GDM1 (cell line): ENCODE results near the gene SPIN3.
"Not testable (repeated sequence)": the region's sequence is repeated elsewhere in the genome, so short reads cannot be mapped to it uniquely, and the experiment has no call there.

Experiments
- DNase-seq: peaks from one replicate; lab custom pipeline; 2025; lab: John Stamatoyannopoulos, UW

The SPIN3 gene

GRCh38 chrX:56995271-56995994 is at the start of gene SPIN3:
Gene SPIN3, minus strand, starts transcription at chrX:56995541. Its CDS starts 594 bp downstream, at chrX:56994947.
- DNase-seq, result no peak

GRCh38 chrX:57044245-57044644 is 48.9 kb upstream of the SPIN3 start:
- DNase-seq, result no peak

GRCh38 chrX:57037265-57037664 is 41.9 kb upstream of the SPIN3 start:
- DNase-seq, result not testable (repeated sequence)

GRCh38 chrX:56994375-56995270 is 718 bp downstream of the SPIN3 start:
- no peak for DNase-seq

GRCh38 chrX:56987741-56988140 is 7.6 kb downstream of the SPIN3 start:
- no peak for DNase-seq

- DNase-seq, result no peak
Measured at GRCh38 chrX:56986138-56986537, 9.2 kb downstream of the SPIN3 start.

- peak; percentile 12 for DNase-seq
Measured at GRCh38 chrX:56978172-56978571, 17.2 kb downstream of the SPIN3 start.

GRCh38 chrX:56975611-56976010 is 19.7 kb downstream of the SPIN3 start:
- DNase-seq, result no peak

GRCh38 chrX:56974408-56974807 is 20.9 kb downstream of the SPIN3 start:
- DNase-seq, result no peak

GRCh38 chrX:56969559-56969958 is 25.8 kb downstream of the SPIN3 start:
- no peak for DNase-seq

- no peak for DNase-seq
Measured at GRCh38 chrX:56968980-56969379, 26.4 kb downstream of the SPIN3 start.

- DNase-seq, result no peak
Measured at GRCh38 chrX:56963377-56963776, 32.0 kb downstream of the SPIN3 start.

- DNase-seq, result no peak
Measured at GRCh38 chrX:56947699-56948098, 47.6 kb downstream of the SPIN3 start.

- not testable (repeated sequence) for DNase-seq
Measured at GRCh38 chrX:56946201-56946600, 49.1 kb downstream of the SPIN3 start.

GRCh38 chrX:56945226-56945625 is 50.1 kb downstream of the SPIN3 start:
- DNase-seq, result not testable (repeated sequence)

- DNase-seq, result no peak
Measured at GRCh38 chrX:56943264-56943663, 52.1 kb downstream of the SPIN3 start.
